ENCODE results near the gene GPATCH8. TPM values are rescaled to one million over a fixed set of nuclear protein-coding genes. Genes with fewer than 3 reads are reported as not detected.
A peak's percentile ranks its signal among the peaks of the same experiment; 100 is the strongest.

GPATCH8 gene
- total and polyA plus RNA-seq, 2 of the 8 experiments (the other 6 are each of a cell fraction or from before 2014, with no cell fraction given) = 20.5 to 58.1 TPM

GRCh38 chr17:44382917-44383316, 120.3 kb downstream of the GPATCH8 start:
- DNase-seq (ENCODE audit: low read depth in 1 of 2, low spot score in 2 of 2) (no peak), FAIRE-seq (no peak)
- Histone ChIP-seq H3K18ac (ENCODE audit: extremely low read depth, low read length) (no peak overlapping the region), H3K9ac (replicated peaks in 1 of 4; ENCODE audit: extremely low read depth in 1 of 4, low read depth in 3 of 4, low read length in 3 of 4) (no peak overlapping the region), H3K79me2 (ENCODE audit: control insufficient read depth in 1 of 2, insufficient read depth in 2 of 2, low read length in 2 of 2) (no peaks in the 10 kb centered on the region), H3K9me3 (ENCODE audit: insufficient read depth in 2 of 2, low read depth in 1 of 2, low read length in 1 of 2) (no peaks in the 10 kb centered on the region), H4K5ac (ENCODE audit: insufficient read length, low read depth, low read length) (no peak overlapping the region), H2BK120ac (replicated peaks; ENCODE audit: low read depth, low read length) (no peak overlapping the region), H2BK20ac (ENCODE audit: low read length) (no peak overlapping the region), H2BK12ac (ENCODE audit: low read depth, low read length) (peak overlapping the region; percentile 39; the same call in 1 of the 2 replicates), H3K27ac (ENCODE audit: low read depth, low read length) (no peak overlapping the region), H3K56ac (replicated peaks; ENCODE audit: insufficient read length, low read depth, low read length) (no peak overlapping the region), H2AFZ (ENCODE audit: low read length) (no peak overlapping the region), H4K20me1 (replicated peaks in 1 of 2; ENCODE audit: control insufficient read depth in 1 of 2, insufficient read depth in 2 of 2, low read length in 2 of 2) (peaks cover 0 to 4% of the 10 kb centered on the region in 2 experiments), H2BK5ac (ENCODE audit: low read depth, low read length) (no peak overlapping the region), H3K4ac (replicated peaks; ENCODE audit: insufficient read length, low read depth, low read length) (no peak overlapping the region), H3K79me1 (ENCODE audit: low read depth, low read length) (no peaks in the 10 kb centered on the region), H2AK5ac (ENCODE audit: low read depth, low read length) (no peak overlapping the region), H3K27me3 (replicated peaks in 1 of 4; ENCODE audit: control insufficient read depth in 3 of 4, extremely low read depth in 1 of 4, insufficient read depth in 3 of 4, low read length in 3 of 4) (peaks cover 10 to 34% (median 31%) of the 10 kb centered on the region in 4 experiments), H3K23ac (ENCODE audit: insufficient read length) (no peak overlapping the region), H3K4me1 (replicated peaks in 1 of 4; ENCODE audit: control insufficient read depth in 3 of 4, insufficient read depth in 4 of 4, low read length in 3 of 4) (peaks cover 3 to 21% (median 7%) of the 10 kb centered on the region in 4 experiments; a peak in 6 of 7 replicates), H3K4me2 (ENCODE audit: insufficient read depth in 1 of 2, low read depth in 2 of 2, low read length in 2 of 2) (no peak overlapping the region), H4K8ac (ENCODE audit: extremely low read depth, insufficient read depth, low read length) (no peak overlapping the region), H3K36me3 (ENCODE audit: control insufficient read depth in 2 of 4, insufficient read depth in 4 of 4, low read length in 3 of 4) (no peaks in the 10 kb centered on the region), H3K23me2 (ENCODE audit: low read depth, low read length) (peaks cover 12% of the 10 kb centered on the region; the same call in 1 of the 2 replicates), H2BK15ac (ENCODE audit: low read length) (no peak overlapping the region), H3K4me3 (ENCODE audit: extremely low read depth in 1 of 4, insufficient read depth in 2 of 4, low read depth in 3 of 4, low read length in 4 of 4) (no peak overlapping the region), H3K14ac (ENCODE audit: insufficient read length) (no peak overlapping the region), H4K91ac (replicated peaks; ENCODE audit: insufficient read length, low read length) (no peak overlapping the region)
- WGBS, 2 experiments (ENCODE audit: extremely low coverage in 1 of 2, insufficient coverage in 1 of 2, insufficient read length in 1 of 2, insufficient replicate concordance in 2 of 2, low coverage in 1 of 2, low lambda C conversion rate in 2 of 2, missing lambda C conversion rate in 1 of 2) = 89% methylated on average over 6 of the region's 6 CpGs; no CpG with 5 or more reads in 1 of the 2 experiments
- TF ChIP-seq JUN (IDR thresholded peaks at IDR 0.05; ENCODE audit: low read depth, low read length) = no peak
- no peak for TF ChIP-seq PHF8 (conservative IDR thresholded peaks at IDR 0.05; ENCODE audit: low read depth, low read length)
- TF ChIP-seq EP300 (IDR thresholded peaks at IDR 0.05; ENCODE audit: borderline replicate concordance in 1 of 2, low read depth in 2 of 2, low read length in 2 of 2) = no peak
- no peak for TF ChIP-seq YY1 (IDR thresholded peaks at IDR 0.05; ENCODE audit: low read depth, low read length)
- TF ChIP-seq CTCF (IDR thresholded peaks at IDR 0.05; ENCODE audit: control extremely low read depth in 1 of 3, insufficient read depth in 1 of 3, low read depth in 1 of 3, low read length in 3 of 3) = no peak
- no peak for TF ChIP-seq JUND (IDR thresholded peaks at IDR 0.05; ENCODE audit: low read length)
- no peak for TF ChIP-seq BRCA1 (IDR thresholded peaks at IDR 0.05; ENCODE audit: low read depth, low read length)
- TF ChIP-seq RBBP5 (IDR thresholded peaks at IDR 0.05; ENCODE audit: borderline replicate concordance, low read depth, low read length) = no peak
- TF ChIP-seq TBP (IDR thresholded peaks at IDR 0.05; ENCODE audit: low read depth, low read length) = no peak
- no peak for TF ChIP-seq TCF12 (IDR thresholded peaks at IDR 0.05; ENCODE audit: low read depth, low read length)
- POLR2A ChIA-PET (ENCODE audit: partially characterized antibody) = no interaction called here
- CTCF ChIA-PET (ENCODE audit: partially characterized antibody) = interaction anchor here (1.0 to 1.5 kb wide), 2 partner anchors 25 to 28 kb away, joined by 3 read pairs; no protein-coding TSS in a partner anchor

Data from H1 (cell line).